ENCODE results near the gene COL18A1.

COL18A1 gene

GRCh38 chr21:45468051-45468970 lies 63.3 kb downstream of the COL18A1 start:
- no peak overlapping the region for H3K27ac ChIP-seq (ENCODE audit: poor library complexity, severe bottlenecking)
- ATAC-seq (ENCODE audit: low read depth): no peak
- H3K36me3 ChIP-seq (ENCODE audit: low read depth): no peaks in the 10 kb centered on the region
- H3K9me3 ChIP-seq (ENCODE audit: severe bottlenecking): no peaks in the 10 kb centered on the region
- H3K4me1 ChIP-seq (ENCODE audit: insufficient read depth, poor library complexity, severe bottlenecking): peaks cover 6% of the 10 kb centered on the region
- DNase-seq (ENCODE audit: low spot score): no peak
- H3K4me3 ChIP-seq (ENCODE audit: severe bottlenecking): no peak overlapping the region
- TF ChIP-seq, protein P1, sequence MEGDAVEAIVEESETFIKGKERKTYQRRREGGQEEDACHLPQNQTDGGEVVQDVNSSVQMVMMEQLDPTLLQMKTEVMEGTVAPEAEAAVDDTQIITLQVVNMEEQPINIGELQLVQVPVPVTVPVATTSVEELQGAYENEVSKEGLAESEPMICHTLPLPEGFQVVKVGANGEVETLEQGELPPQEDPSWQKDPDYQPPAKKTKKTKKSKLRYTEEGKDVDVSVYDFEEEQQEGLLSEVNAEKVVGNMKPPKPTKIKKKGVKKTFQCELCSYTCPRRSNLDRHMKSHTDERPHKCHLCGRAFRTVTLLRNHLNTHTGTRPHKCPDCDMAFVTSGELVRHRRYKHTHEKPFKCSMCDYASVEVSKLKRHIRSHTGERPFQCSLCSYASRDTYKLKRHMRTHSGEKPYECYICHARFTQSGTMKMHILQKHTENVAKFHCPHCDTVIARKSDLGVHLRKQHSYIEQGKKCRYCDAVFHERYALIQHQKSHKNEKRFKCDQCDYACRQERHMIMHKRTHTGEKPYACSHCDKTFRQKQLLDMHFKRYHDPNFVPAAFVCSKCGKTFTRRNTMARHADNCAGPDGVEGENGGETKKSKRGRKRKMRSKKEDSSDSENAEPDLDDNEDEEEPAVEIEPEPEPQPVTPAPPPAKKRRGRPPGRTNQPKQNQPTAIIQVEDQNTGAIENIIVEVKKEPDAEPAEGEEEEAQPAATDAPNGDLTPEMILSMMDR (IDR thresholded peaks at IDR 0.05; ENCODE audit: poor library complexity, severe bottlenecking): no peak
- H3K27me3 ChIP-seq (ENCODE audit: insufficient read depth, poor library complexity, severe bottlenecking): no peaks in the 10 kb centered on the region

- no peak overlapping the region for H3K27ac ChIP-seq (ENCODE audit: poor library complexity, severe bottlenecking)
- TF ChIP-seq, protein P1 (IDR thresholded peaks at IDR 0.05; ENCODE audit: poor library complexity, severe bottlenecking): no peak
- H3K4me3 ChIP-seq (ENCODE audit: severe bottlenecking): no peak overlapping the region
- no peaks in the 10 kb centered on the region for H3K36me3 ChIP-seq (ENCODE audit: low read depth)
- no peak for DNase-seq (ENCODE audit: low spot score)
- no peaks in the 10 kb centered on the region for H3K27me3 ChIP-seq (ENCODE audit: insufficient read depth, poor library complexity, severe bottlenecking)
- H3K9me3 ChIP-seq (ENCODE audit: severe bottlenecking): no peaks in the 10 kb centered on the region
- no peak for ATAC-seq (ENCODE audit: low read depth)
- H3K4me1 ChIP-seq (ENCODE audit: insufficient read depth, poor library complexity, severe bottlenecking): peaks cover 6% of the 10 kb centered on the region
Observed at GRCh38 chr21:45468971-45469272, 64.0 kb downstream of the COL18A1 start.

- ATAC-seq (ENCODE audit: low read depth) (no peak), DNase-seq (ENCODE audit: low spot score) (no peak)
- H3K4me1 ChIP-seq (ENCODE audit: insufficient read depth, poor library complexity, severe bottlenecking): peaks cover 6% of the 10 kb centered on the region
- H3K4me3 ChIP-seq (ENCODE audit: severe bottlenecking): no peak overlapping the region
- H3K27me3 ChIP-seq (ENCODE audit: insufficient read depth, poor library complexity, severe bottlenecking): no peaks in the 10 kb centered on the region
- H3K9me3 ChIP-seq (ENCODE audit: severe bottlenecking): no peaks in the 10 kb centered on the region
- TF ChIP-seq, protein P1 (IDR thresholded peaks at IDR 0.05; ENCODE audit: poor library complexity, severe bottlenecking): no peak
- no peak overlapping the region for H3K27ac ChIP-seq (ENCODE audit: poor library complexity, severe bottlenecking)
- H3K36me3 ChIP-seq (ENCODE audit: low read depth): no peaks in the 10 kb centered on the region
Observed at GRCh38 chr21:45469273-45470086, 64.5 kb downstream of the COL18A1 start.

DNA sequence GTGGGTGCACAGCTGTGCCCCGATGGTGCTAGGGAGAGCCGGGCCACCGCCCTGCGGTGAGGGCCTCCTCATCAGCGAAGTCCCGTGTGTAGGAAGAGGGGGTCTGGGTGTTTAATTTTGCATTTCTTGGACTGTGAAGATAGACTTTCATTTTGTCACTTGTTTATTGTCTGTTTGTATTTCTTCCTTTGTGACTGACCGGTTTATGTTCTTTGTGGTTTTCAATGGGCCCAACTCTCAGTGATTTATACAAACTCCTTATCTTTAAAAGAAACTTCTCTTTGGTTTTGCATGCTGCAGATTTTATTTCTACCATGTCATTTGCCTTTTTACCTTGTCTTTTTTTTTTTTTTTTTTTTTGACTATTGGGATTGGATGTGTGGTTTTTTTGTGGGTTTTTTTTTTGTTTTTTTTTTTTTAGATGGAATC lies 65.1 kb downstream of the COL18A1 start:
- H3K4me3 ChIP-seq (ENCODE audit: severe bottlenecking): no peak overlapping the region
- TF ChIP-seq, protein P1 (IDR thresholded peaks at IDR 0.05; ENCODE audit: poor library complexity, severe bottlenecking): no peak
- peaks cover 6% of the 10 kb centered on the region for H3K4me1 ChIP-seq (ENCODE audit: insufficient read depth, poor library complexity, severe bottlenecking)
- H3K9me3 ChIP-seq (ENCODE audit: severe bottlenecking): no peaks in the 10 kb centered on the region
- no peaks in the 10 kb centered on the region for H3K36me3 ChIP-seq (ENCODE audit: low read depth)
- H3K27me3 ChIP-seq (ENCODE audit: insufficient read depth, poor library complexity, severe bottlenecking): no peaks in the 10 kb centered on the region
- H3K27ac ChIP-seq (ENCODE audit: poor library complexity, severe bottlenecking): peak overlapping the region; percentile 61
- DNase-seq (ENCODE audit: low spot score) (no peak), ATAC-seq (ENCODE audit: low read depth) (no peak)
